HepG2 (cell line): Measurements from ENCODE around the gene LRRC8D. TPM values are rescaled to one million over a fixed set of nuclear protein-coding genes. Genes with fewer than 3 reads are reported as not detected.

ENCODE experiments used
- ATAC-seq: fragments of 200-7000 bp; cut with Tn5 transposase; 3 replicates; pipeline ENCODE4 v1.9.1; 2020; ENCODE audit warnings: mild to moderate bottlenecking, moderate library complexity
- BruUV-seq: library from RNA; stranded (reverse); fragments of 400-500 nt; replicated peaks from 2 replicates; lab custom pipeline; 2021; lab: Mats Ljungman, UMichigan
- CTCF ChIA-PET: fragments of 300-600 bp; formaldehyde crosslinking; extraction: SDS; loops from one replicate; lab custom pipeline; 2021; ENCODE audit warnings: low total read pairs, inconsistent platforms, low intra/inter-chr PET ratio; lab: Yijun Ruan, JAX
- POLR2A ChIA-PET: fragments of 350-600 bp; sonication (Branson Sonifier 250); formaldehyde crosslinking; loops from one replicate; lab custom pipeline; 2020; ENCODE audit warnings: antibody characterized with exemption, inconsistent platforms; lab: Yijun Ruan, JAX
- DNase-seq: peaks from one replicate; pipeline ENCODE4 v3.0.0-alpha.2; 2015; ENCODE audit warnings: low spot score
- FAIRE-seq: peaks from 3 replicates; lab custom pipeline; 2011; peaks lifted over from hg19 to GRCh38; lab: Jason Lieb, UNC
- H2AFZ ChIP-seq: one replicate; pipeline ENCODE4 v1.6.1; 2011; ENCODE audit warnings: low read length, inconsistent platforms
- H3K27ac ChIP-seq: fragments of 300-600 bp; 3 replicates; pipeline ENCODE4 v1.8.0; 2011; ENCODE audit warnings: mixed run types, mild to moderate bottlenecking, mixed read lengths, low read length, inconsistent platforms; ENCODE audit not compliant: insufficient read depth; ENCODE audit errors: extremely low read length
- H3K27me3 ChIP-seq, 2 experiments: fragments of 200-600 bp in 1 of 2; 2 replicates in 1 of 2; 3 replicates in 1 of 2; pipeline versions ENCODE4 v1.6.0 to v1.8.0; 2011; ENCODE audit warnings: low read length in 2 of 2, mild to moderate bottlenecking in 2 of 2, moderate library complexity in 2 of 2, inconsistent platforms in 1 of 2; ENCODE audit not compliant: insufficient read depth in 2 of 2, control insufficient read depth in 1 of 2
- H3K36me3 ChIP-seq, 2 experiments: fragments of 200-600 bp in 1 of 2; replicated peaks in 1 of 2; 2 replicates in 1 of 2; 3 replicates in 1 of 2; pipeline versions ENCODE4 v1.5.1 to v1.8.0; 2011; ENCODE audit warnings: low read length in 2 of 2, inconsistent platforms in 1 of 2; ENCODE audit not compliant: insufficient read depth in 2 of 2, control insufficient read depth in 1 of 2
- H3K4me1 ChIP-seq: 2 replicates; pipeline ENCODE4 v1.5.1; 2012; ENCODE audit warnings: low read length, inconsistent platforms; ENCODE audit not compliant: insufficient read depth
- H3K4me2 ChIP-seq: 2 replicates; pipeline ENCODE4 v1.6.0; 2011; ENCODE audit warnings: low read depth, low read length, inconsistent platforms
- H3K4me3 ChIP-seq, 3 experiments: fragments of 200-600 bp in 1 of 3; sonication (generic), shearing (Covaris generic) in 1 of 3; replicated peaks in 1 of 3; 2 replicates each; pipeline ENCODE4 v1.5.1; 2011 to 2016; ENCODE audit warnings: low read length in 3 of 3, inconsistent platforms in 2 of 3, low read depth in 2 of 3, mild to moderate bottlenecking in 2 of 3, control low read depth in 1 of 3, mixed read lengths in 1 of 3; ENCODE audit not compliant: insufficient read depth in 1 of 3
- H3K79me2 ChIP-seq: one replicate; pipeline ENCODE4 v1.6.1; 2011; ENCODE audit warnings: low read length, inconsistent platforms; ENCODE audit not compliant: insufficient read depth
- H3K9ac ChIP-seq: 2 replicates; pipeline ENCODE4 v1.6.0; 2011; ENCODE audit warnings: mild to moderate bottlenecking, low read depth, low read length, inconsistent platforms; ENCODE audit not compliant: insufficient read depth
- H3K9me3 ChIP-seq: 2 replicates; pipeline ENCODE4 v1.5.1; 2012; ENCODE audit warnings: mild to moderate bottlenecking, low read length
- H4K20me1 ChIP-seq: 2 replicates; pipeline ENCODE4 v1.6.0; 2011; ENCODE audit warnings: inconsistent platforms, mild to moderate bottlenecking, low read length, moderate library complexity; ENCODE audit not compliant: insufficient read depth
- AGO2 ChIP-seq: fragments of 200-400 bp; formaldehyde crosslinking; optimal IDR thresholded peaks from 2 replicates; pipeline ENCODE3; 2017; ENCODE audit warnings: mild to moderate bottlenecking, low read depth, low read length, moderate library complexity
- ETV6 ChIP-seq: sonication (generic); formaldehyde crosslinking; conservative IDR thresholded peaks from 2 replicates; pipeline ENCODE4 v1.4.0; 2020; ENCODE audit warnings: missing genetic modification reagents
- SMYD3 ChIP-seq: sonication (generic); formaldehyde crosslinking; IDR thresholded peaks from 2 replicates; pipeline ENCODE4 v1.8.1; 2023; ENCODE audit warnings: mild to moderate bottlenecking, missing genetic modification reagents
- SPEN ChIP-seq: sonication (generic); formaldehyde crosslinking; IDR thresholded peaks from 2 replicates; pipeline ENCODE4 v1.5.1; 2020; ENCODE audit warnings: low read depth, mild to moderate bottlenecking, missing genetic modification reagents
- ZNF563 ChIP-seq: sonication (generic); formaldehyde crosslinking; IDR thresholded peaks from 2 replicates; pipeline ENCODE4 v1.8.0; 2022; ENCODE audit warnings: mild to moderate bottlenecking, moderate library complexity, missing genetic modification reagents
- ZNF646 ChIP-seq: sonication (generic); formaldehyde crosslinking; IDR thresholded peaks from 2 replicates; pipeline ENCODE4 v1.9.0; 2021; ENCODE audit warnings: mild to moderate bottlenecking, missing genetic modification reagents
- WGBS: methylation state at CpG from one replicate; pipeline ENCODE4 v1.1.6; 2017; ENCODE audit warnings: low lambda C conversion rate; 5-methylcytosine and 5-hydroxymethylcytosine counted together
- in situ Hi-C: cut with HindIII; loops from 2 replicates; pipeline ENCODE4 v1.10.0; 2017; ENCODE audit warnings: low pct_unique_long_range_greater_than_20kb; ENCODE audit not compliant: extremely low pct_ligation_motif_present
- intact Hi-C: fragments of 100-400 bp; cut with micrococcal nuclease; formaldehyde crosslinking; loops from one replicate; pipeline ENCODE4 v1.10.0; 2022; ENCODE audit not compliant: unreplicated experiment
- polyA plus RNA-seq, 8 experiments: library from polyadenylated mRNA; depleted of rRNA in 3 of 8; stranded (reverse) in 7 of 8; unstranded in 1 of 8; fragments of >200 nt; fragmentation: Illumina TruSeq in 4 of 8; extraction: Trizol in 4 of 8; gene quantifications; 2 replicates each; pipeline versions ENCODE4 v1.2.1 to v1.2.3, GENCODE V29; 2011 to 2016; ENCODE audit warnings: low read depth in 4 of 8, missing spikeins in 1 of 8, mixed read lengths in 1 of 8; ENCODE audit not compliant: insufficient read depth in 1 of 8
- total RNA-seq, 5 experiments: library from RNA; depleted of rRNA; stranded (reverse); fragments of >200 nt; fragmentation: Illumina TruSeq; extraction: Trizol; gene quantifications; 2 replicates each; pipeline ENCODE4 v1.2.3, GENCODE V29; 2016; ENCODE audit warnings: low read depth in 1 of 5

The LRRC8D gene
- total and polyA plus RNA-seq, 2 of the 13 experiments (the other 11 are each of a cell fraction or from before 2014, with no cell fraction given), result 29.9 to 45.5 TPM

- TF ChIP-seq SMYD3 (CRISPR knock-in tag) (no peak), ZNF646 (CRISPR knock-in tag) (no peak), SPEN (no peak), ZNF563 (CRISPR knock-in tag) (no peak), AGO2 (no peak), ETV6 (no peak)
- TF ChIP-seq, all 625 proteins: peak for 0
- Histone ChIP-seq H3K79me2 (no peaks in the 10 kb centered on the region), H3K4me1 (peaks cover 8% of the 10 kb centered on the region), H3K27ac (no peak overlapping the region), H3K36me3 (no peaks in the 10 kb centered on the region), H3K9ac (no peak overlapping the region), H2AFZ (no peak overlapping the region), H4K20me1 (no peaks in the 10 kb centered on the region), H3K27me3 (0 out of 5 replicates have a peak, but pooled peaks cover 0 to 2% of the 10 kb centered on the region in 2 experiments), H3K4me2 (no peak overlapping the region), H3K4me3 (no peak overlapping the region), H3K9me3 (no peaks in the 10 kb centered on the region)
- in situ Hi-C loops, result no loop called here
- intact Hi-C loops, result no loop called here
- no peak for FAIRE-seq
- ATAC-seq, result no peak
- ChIA-PET POLR2A (no interaction called here), CTCF (no interaction called here)
- 61% methylated on average over 6 of the region's 6 CpGs for WGBS
- DNase-seq, result no peak
- BruUV-seq, result no TSS peak
Measured at GRCh38 chr1:89779151-89779940, 41.5 kb upstream of the LRRC8D start.
